H1 (cell line): ENCODE data around the gene FAM184B. TPM values are rescaled to one million over a fixed set of nuclear protein-coding genes. Genes with fewer than 3 reads are reported as not detected.

ENCODE experiments used
- ASH2L ChIP-seq: fragments of 200-600, 300-600 bp; sonication (generic); IDR thresholded peaks from one replicate; pipeline ENCODE4 v1.7.1; 2017; ENCODE audit warnings: low read length
- BCL11A ChIP-seq, 2 experiments: IDR thresholded peaks; one replicate each; pipeline ENCODE4 v1.6.1; 2011; ENCODE audit warnings: low read depth in 2 of 2, low read length in 2 of 2, mild to moderate bottlenecking in 2 of 2
- CHD7 ChIP-seq: fragments of 300-600 bp; sonication (generic); IDR thresholded peaks from 2 replicates; pipeline ENCODE4 v1.7.1; 2012; ENCODE audit warnings: low read length, moderate library complexity, mild to moderate bottlenecking, inconsistent platforms; ENCODE audit not compliant: insufficient replicate concordance
- HDAC2 ChIP-seq, 2 experiments: fragments of 300-600 bp in 1 of 2; sonication (generic) in 1 of 2; IDR thresholded peaks; 2 replicates each; pipeline ENCODE4 v1.6.1; 2011 to 2012; ENCODE audit warnings: low read depth in 2 of 2, low read length in 2 of 2, mild to moderate bottlenecking in 2 of 2, moderate library complexity in 2 of 2, borderline replicate concordance in 1 of 2, inconsistent platforms in 1 of 2
- RBBP5 ChIP-seq: IDR thresholded peaks from 2 replicates; pipeline ENCODE4 v1.7.1; 2012; ENCODE audit warnings: low read depth, mild to moderate bottlenecking, inconsistent platforms, low read length, moderate library complexity, borderline replicate concordance
- SIN3A ChIP-seq, 2 experiments: IDR thresholded peaks in 1 of 2; conservative IDR thresholded peaks in 1 of 2; 2 replicates each; pipeline ENCODE4 v1.6.1; 2011 to 2012; ENCODE audit warnings: low read length in 2 of 2, improper control_type of control experiment in 1 of 2, low read depth in 1 of 2, mild to moderate bottlenecking in 1 of 2
- SRF ChIP-seq: IDR thresholded peaks from 2 replicates; pipeline ENCODE4 v1.6.1; 2011; ENCODE audit warnings: mild to moderate bottlenecking, low read depth, low read length, moderate library complexity
- TAF1 ChIP-seq: IDR thresholded peaks from 2 replicates; pipeline ENCODE4 v1.6.1; 2011; ENCODE audit warnings: mild to moderate bottlenecking, low read depth, low read length
- TBP ChIP-seq: IDR thresholded peaks from 2 replicates; pipeline ENCODE4 v1.6.1; 2011; ENCODE audit warnings: low read depth, low read length, improper control_type of control experiment
- polyA plus RNA-seq, 7 experiments: library from polyadenylated mRNA; depleted of rRNA in 3 of 7; stranded (reverse) in 5 of 7; unstranded in 2 of 7; fragments of >200 nt in 5 of 7; fragments of 200-250 nt in 2 of 7; gene quantifications; 1 replicate in 5 of 7; 2 replicates in 1 of 7; 4 replicates in 1 of 7; pipeline versions ENCODE4 v1.2.1 to v1.2.3, GENCODE V29; 2011 to 2013; ENCODE audit warnings: missing spikeins in 2 of 7, mixed read lengths in 2 of 7
- total RNA-seq: library from RNA; stranded (reverse); fragmentation: NEBNext Ultra II Directional; extraction: Animal tissue kit (Norgen Biotek cat#: 25700); gene quantifications from 2 replicates; pipeline ENCODE4 v1.2.1, GENCODE V29; 2021
- TF ChIP-seq, protein P1 (sequence below): IDR thresholded peaks from 2 replicates; pipeline ENCODE4 v1.6.1; 2012; ENCODE audit warnings: inconsistent platforms

Gene FAM184B
- total and polyA plus RNA-seq, 2 of the 8 experiments (the other 6 are each of a cell fraction or from before 2014, with no cell fraction given) = 0.05 to 0.39 TPM

- TF ChIP-seq CHD7 = no peak
- no peak for TF ChIP-seq SIN3A (conservative IDR thresholded peaks at IDR 0.05 in 1 of 2, IDR thresholded peaks at IDR 0.05 in 1 of 2; ENCODE audit: low read depth in 1 of 2, low read length in 2 of 2)
- no peak for TF ChIP-seq TAF1
- TF ChIP-seq, protein P1, sequence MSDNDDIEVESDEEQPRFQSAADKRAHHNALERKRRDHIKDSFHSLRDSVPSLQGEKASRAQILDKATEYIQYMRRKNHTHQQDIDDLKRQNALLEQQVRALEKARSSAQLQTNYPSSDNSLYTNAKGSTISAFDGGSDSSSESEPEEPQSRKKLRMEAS = no peak
- TF ChIP-seq RBBP5 = no peak
- no peak for TF ChIP-seq SRF
- no peak for TF ChIP-seq BCL11A (IDR thresholded peaks at IDR 0.05; ENCODE audit: low read depth in 2 of 2, low read length in 2 of 2)
- no peak for TF ChIP-seq HDAC2 (IDR thresholded peaks at IDR 0.05; ENCODE audit: borderline replicate concordance in 1 of 2, low read depth in 2 of 2, low read length in 2 of 2)
- TF ChIP-seq ASH2L = no peak
- TF ChIP-seq TBP = no peak
Measured at GRCh38 chr4:17814140-17814539, 32.7 kb upstream of the FAM184B start (continued).
